ENCODE measurements around the gene TNFRSF8.
"Not testable (repeated sequence)": the region's sequence is repeated elsewhere in the genome, so short reads cannot be mapped to it uniquely, and the experiment has no call there.

Gene TNFRSF8

GRCh38 chr1:12038356-12039163 lies 24.5 kb upstream of the TNFRSF8 start:
- no peak for DNase-seq (ENCODE audit: low spot score)

- DNase-seq (ENCODE audit: low spot score) = no peak
Observed at GRCh38 chr1:12039164-12039525, 24.0 kb upstream of the TNFRSF8 start.

DNA sequence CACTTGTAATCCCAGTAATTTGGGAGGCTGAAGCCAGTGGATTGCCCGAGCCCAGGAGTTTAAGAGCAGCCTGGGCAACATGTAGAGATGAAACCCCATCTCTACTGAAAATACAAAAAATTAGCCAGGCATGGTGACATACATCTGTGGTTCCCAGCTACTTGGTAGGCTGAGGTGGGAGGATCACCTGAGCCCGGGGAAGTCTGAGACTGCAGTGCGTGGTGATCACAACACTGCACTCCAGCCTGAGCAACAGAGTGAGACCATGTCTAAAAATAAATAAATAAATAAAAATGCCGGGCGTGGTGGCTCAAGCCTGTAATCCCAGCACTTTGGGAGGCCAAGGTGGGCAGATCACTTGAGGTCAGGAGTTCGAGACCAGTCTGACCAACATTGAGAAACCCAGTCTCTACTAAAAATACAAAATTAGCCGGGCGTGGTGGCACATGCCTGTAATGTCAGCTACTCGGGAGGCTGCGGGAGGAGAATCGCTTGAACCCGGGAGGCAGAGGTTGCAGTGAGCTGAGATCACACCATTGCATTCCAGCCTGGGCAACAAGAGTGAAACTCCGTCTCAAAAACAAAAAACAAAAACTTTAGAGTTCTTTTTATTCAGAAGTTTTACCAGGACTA lies 23.2 kb upstream of the TNFRSF8 start:
- not testable (repeated sequence) for DNase-seq (ENCODE audit: low spot score)

DNA sequence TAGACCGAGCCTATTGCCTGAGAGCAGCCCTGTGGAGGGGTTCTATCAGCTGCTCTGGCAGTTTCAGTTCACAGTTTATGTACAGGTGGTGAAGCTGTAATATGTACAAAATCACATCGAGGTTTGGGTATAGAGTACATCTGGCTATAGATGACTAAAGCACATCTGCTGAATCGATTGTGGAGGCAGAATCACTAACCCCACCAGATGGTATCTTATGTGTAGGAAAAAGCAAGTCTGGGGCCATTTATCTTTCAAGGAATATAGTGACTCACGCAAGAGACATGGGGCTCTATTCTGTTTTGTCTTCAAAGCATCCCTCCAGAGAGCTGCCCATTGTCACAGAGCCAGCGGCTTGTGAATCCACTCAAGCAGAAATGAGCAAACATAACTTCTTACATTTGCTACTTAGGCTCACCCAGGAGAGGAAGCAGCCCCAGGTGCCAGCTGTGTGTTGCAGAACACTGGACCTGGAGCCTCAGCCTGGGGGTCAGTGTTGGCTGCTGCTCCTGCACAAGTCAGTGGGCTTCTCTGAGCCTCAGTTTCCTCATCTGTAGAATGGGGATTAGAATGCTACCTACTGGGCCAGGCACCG lies 22.5 kb upstream of the TNFRSF8 start:
- no peak for DNase-seq (ENCODE audit: low spot score)

DNA sequence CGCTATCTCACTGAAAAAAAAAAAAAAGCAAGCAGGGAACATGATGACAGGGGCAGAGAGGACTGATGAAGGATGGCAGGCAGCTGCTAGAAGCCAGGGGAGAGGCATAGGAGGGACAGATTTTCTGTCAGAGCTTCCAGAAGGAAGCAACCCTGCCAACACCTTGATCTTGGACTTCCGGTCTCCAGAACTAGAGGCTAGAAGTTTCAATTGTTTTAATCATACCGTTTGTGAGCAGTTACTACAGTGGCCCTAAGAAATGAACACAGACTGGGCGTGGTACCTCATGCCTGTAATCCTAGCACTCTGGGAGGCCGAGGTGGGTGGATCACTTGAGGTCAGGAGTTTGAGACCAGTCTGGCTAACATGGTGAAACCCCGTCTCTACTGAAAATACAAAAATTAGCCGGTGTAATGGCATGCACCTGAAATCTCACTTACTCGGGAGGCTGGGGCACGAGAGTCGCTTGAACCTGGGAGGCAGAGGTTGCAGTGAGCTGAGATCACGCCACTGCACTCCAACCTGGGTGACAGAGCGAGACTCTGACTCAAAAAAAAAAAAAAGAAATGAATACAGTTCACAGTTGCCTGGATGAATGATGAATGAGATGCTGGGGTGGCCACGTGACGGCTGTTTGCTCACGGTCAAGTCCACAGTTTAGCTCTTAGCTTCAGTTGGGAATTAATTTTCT lies 18.8 kb upstream of the TNFRSF8 start:
- not testable (repeated sequence) for DNase-seq (ENCODE audit: low spot score)

- DNase-seq (ENCODE audit: low spot score) = no peak
Observed at GRCh38 chr1:12046749-12047119, 16.4 kb upstream of the TNFRSF8 start.

GRCh38 chr1:12047120-12047876 lies 15.8 kb upstream of the TNFRSF8 start:
- no peak for DNase-seq (ENCODE audit: low spot score)

DNA sequence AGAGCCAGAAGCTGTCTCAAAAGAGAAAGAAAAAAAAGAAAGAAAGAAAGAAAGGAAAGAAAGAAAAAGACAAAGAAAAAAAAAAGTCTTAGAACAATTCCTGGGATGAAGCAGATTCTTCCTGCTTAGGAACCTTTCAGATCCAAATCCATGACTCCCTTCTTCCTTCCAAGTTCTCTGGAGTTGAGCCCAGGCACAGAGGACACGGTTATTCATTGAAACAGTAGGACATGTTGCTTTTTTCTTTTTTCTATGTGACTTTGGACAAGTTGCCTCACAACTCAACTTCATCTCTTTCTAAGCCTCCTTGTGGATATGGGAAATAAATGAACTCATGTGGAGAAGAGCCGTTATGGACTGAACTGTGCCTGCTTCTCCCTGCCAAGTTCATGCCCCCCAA lies 14.7 kb upstream of the TNFRSF8 start:
- DNase-seq (ENCODE audit: low spot score) = no peak

- no peak for DNase-seq (ENCODE audit: low spot score)
Observed at GRCh38 chr1:12049616-12050015, 13.5 kb upstream of the TNFRSF8 start.

GRCh38 chr1:12051361-12051760 lies 11.7 kb upstream of the TNFRSF8 start:
- no peak for DNase-seq (ENCODE audit: low spot score)

- no peak for DNase-seq (ENCODE audit: low spot score)
Observed at GRCh38 chr1:12052008-12052573, 11.0 kb upstream of the TNFRSF8 start.

- DNase-seq (ENCODE audit: low spot score) = no peak
Observed at GRCh38 chr1:12052997-12053686, 10.0 kb upstream of the TNFRSF8 start.

DNA sequence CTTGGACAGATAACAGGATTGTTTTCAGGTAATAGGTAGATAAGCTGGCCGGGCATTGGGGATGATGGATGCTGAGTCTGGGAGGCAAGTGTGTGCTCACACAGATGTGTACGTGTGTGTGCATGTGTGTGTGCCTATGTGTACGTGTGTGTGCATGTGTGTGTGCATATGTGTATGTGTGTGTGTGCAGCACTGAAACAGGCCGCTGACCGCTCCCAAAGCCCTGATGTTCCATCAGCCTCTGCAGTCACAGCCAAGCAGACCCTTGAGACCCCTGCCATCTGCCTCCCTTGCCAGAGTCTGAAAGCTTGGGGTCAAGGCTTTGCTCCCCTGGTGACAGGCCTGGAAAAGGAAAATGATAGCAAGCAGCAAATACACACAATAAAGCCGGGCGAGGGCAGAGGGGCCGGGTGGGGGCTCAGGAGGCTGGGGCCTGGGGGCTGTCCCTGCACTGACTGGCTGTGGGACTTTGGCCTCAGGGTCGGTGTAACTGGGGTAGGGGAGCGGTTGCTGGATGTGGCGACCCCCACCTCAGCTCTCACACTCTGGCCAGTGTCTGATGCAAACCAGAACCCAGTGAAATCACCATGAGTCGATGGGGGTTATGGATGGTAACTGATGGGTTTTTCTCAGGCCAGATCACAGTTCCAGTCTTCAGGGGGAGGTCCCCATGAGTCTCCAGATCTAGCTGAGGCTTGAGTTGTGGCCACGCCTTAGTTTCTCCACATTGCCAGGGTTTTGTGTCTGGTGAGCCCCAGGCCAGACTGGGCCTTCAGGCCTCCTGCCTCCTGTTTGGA lies 9.2 kb upstream of the TNFRSF8 start:
- DNase-seq (ENCODE audit: low spot score) = no peak

DNA sequence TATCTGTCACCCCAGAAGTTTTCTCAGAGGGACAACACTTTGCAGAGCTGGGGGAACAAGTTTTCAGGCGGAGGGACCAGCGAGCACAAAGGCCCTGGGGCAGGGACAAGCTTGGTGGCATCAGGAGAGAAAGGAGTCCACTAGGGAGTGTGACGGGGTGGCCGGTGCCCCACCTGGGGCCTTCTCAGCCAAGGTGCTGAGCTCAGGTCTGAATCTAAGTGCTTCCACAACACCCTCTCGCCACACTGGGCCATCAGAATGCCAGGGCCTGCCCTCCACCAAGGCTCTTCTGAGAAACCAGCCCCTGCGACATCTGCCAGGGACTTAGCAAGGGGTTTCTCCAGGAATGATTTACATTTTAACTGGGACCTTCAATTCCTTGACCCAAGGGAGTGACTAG lies 7.8 kb upstream of the TNFRSF8 start:
- no peak for DNase-seq (ENCODE audit: low spot score)

DNA sequence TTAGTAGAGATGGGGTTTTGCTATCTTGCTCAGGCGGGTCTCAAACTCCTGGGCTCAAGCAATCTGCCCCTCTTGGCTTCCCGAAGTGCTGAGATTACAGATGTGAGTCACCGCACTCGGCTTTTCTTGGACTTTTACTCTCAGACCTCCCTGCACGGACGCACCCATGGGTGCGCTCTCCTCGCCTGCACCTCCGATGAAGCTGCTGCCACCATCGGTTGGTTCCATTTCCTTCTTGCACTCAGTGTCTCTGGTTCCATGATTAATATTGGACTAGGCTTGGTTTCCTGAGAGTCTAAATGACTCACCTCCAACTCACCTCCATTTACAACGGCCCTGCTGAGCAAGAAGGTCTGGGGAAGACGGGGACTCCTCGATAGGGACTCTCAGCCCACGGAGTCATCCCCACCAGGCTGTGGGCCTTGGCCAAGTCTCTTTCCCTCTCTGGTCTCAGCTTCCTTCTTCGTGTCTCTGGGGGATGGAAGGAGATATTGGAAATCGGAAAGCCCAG lies 6.7 kb upstream of the TNFRSF8 start:
- no peak for DNase-seq (ENCODE audit: low spot score)

- DNase-seq (ENCODE audit: low spot score) = no peak
Observed at GRCh38 chr1:12057382-12057781, 5.7 kb upstream of the TNFRSF8 start.

- DNase-seq (ENCODE audit: low spot score) = no peak
Observed at GRCh38 chr1:12057940-12058687, 5.0 kb upstream of the TNFRSF8 start.

- no peak for DNase-seq (ENCODE audit: low spot score)
Observed at GRCh38 chr1:12059226-12059625, 3.9 kb upstream of the TNFRSF8 start.

- DNase-seq (ENCODE audit: low spot score) = no peak
Observed at GRCh38 chr1:12059722-12060464, 3.2 kb upstream of the TNFRSF8 start.

All from hematopoietic multipotent progenitor cell treated with erythropoietin and hydrocortisone succinate and interleukin-3 and kit ligand, for 17 days (in vitro differentiated cells).